Measurements from ENCODE around the gene C1QTNF1. TPM values are rescaled to one million over a fixed set of nuclear protein-coding genes. Genes with fewer than 3 reads are reported as not detected.
A peak's percentile ranks its signal among the peaks of the same experiment; 100 is the strongest.

Gene C1QTNF1, protein sequence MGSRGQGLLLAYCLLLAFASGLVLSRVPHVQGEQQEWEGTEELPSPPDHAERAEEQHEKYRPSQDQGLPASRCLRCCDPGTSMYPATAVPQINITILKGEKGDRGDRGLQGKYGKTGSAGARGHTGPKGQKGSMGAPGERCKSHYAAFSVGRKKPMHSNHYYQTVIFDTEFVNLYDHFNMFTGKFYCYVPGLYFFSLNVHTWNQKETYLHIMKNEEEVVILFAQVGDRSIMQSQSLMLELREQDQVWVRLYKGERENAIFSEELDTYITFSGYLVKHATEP
- 8.7 and 9.4 TPM in 2 replicates for total RNA-seq (ENCODE audit: low replicate concordance)
- long read RNA-seq = 0 reads

DNA sequence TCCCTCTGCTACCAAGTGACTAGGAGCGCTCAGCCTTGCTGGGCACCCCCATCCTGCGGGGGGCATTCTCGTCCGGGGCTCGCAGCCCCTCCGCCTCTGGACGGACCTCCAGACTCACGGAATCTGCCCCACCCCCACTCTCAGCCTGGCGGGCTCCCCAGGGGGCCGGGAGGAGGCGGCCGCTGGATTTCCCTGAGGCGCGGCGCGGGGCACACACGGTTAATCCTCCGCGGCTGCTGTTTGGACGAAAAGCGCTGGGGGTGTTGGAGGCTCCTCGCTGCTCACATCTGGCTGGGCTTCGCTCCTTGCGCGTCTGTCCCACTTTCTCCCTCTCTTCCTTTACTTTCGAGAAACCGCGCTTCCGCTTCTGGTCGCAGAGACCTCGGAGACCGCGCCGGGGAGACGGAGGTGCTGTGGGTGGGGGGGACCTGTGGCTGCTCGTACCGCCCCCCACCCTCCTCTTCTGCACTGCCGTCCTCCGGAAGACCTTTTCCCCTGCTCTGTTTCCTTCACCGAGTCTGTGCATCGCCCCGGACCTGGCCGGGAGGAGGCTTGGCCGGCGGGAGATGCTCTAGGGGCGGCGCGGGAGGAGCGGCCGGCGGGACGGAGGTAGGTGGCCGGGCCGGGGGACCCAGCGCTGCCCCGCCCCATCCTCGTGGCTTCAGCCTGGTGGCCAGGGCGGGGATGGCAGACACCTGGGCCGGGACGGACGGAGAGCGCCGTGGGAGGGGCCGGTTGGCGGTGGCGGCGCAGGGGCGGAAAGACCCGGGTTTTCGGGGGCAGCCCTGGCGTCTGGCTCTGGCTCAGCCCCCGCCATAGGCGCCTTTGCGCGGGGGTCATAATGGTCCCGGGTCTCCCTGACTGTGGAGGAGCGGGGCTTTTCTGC, at the start of gene C1QTNF1:
Gene C1QTNF1 (plus strand): TSS at position 284 of the 886 bp plus-strand sequence. CDS start 19,800 bp downstream, outside the sequence.
- no peak for DNase-seq (ENCODE audit: extremely low spot score, unreplicated experiment)
- Mint-ChIP-seq H3K9me3 (no peaks in the 10 kb centered on the region), H3K4me1 (ENCODE audit: unreplicated experiment) (peaks cover 24% of the 10 kb centered on the region), H3K27me3 (peaks cover 65% of the 10 kb centered on the region), H3K27ac (peak within 1 kb of the TSS; percentile 43), H3K36me3 (no peaks in the 10 kb centered on the region), H3K4me3 (peak within 1 kb of the TSS; percentile 91)
- TF ChIP-seq, protein P1, sequence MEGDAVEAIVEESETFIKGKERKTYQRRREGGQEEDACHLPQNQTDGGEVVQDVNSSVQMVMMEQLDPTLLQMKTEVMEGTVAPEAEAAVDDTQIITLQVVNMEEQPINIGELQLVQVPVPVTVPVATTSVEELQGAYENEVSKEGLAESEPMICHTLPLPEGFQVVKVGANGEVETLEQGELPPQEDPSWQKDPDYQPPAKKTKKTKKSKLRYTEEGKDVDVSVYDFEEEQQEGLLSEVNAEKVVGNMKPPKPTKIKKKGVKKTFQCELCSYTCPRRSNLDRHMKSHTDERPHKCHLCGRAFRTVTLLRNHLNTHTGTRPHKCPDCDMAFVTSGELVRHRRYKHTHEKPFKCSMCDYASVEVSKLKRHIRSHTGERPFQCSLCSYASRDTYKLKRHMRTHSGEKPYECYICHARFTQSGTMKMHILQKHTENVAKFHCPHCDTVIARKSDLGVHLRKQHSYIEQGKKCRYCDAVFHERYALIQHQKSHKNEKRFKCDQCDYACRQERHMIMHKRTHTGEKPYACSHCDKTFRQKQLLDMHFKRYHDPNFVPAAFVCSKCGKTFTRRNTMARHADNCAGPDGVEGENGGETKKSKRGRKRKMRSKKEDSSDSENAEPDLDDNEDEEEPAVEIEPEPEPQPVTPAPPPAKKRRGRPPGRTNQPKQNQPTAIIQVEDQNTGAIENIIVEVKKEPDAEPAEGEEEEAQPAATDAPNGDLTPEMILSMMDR (conservative IDR thresholded peaks at IDR 0.05) = peak; percentile 72

DNA sequence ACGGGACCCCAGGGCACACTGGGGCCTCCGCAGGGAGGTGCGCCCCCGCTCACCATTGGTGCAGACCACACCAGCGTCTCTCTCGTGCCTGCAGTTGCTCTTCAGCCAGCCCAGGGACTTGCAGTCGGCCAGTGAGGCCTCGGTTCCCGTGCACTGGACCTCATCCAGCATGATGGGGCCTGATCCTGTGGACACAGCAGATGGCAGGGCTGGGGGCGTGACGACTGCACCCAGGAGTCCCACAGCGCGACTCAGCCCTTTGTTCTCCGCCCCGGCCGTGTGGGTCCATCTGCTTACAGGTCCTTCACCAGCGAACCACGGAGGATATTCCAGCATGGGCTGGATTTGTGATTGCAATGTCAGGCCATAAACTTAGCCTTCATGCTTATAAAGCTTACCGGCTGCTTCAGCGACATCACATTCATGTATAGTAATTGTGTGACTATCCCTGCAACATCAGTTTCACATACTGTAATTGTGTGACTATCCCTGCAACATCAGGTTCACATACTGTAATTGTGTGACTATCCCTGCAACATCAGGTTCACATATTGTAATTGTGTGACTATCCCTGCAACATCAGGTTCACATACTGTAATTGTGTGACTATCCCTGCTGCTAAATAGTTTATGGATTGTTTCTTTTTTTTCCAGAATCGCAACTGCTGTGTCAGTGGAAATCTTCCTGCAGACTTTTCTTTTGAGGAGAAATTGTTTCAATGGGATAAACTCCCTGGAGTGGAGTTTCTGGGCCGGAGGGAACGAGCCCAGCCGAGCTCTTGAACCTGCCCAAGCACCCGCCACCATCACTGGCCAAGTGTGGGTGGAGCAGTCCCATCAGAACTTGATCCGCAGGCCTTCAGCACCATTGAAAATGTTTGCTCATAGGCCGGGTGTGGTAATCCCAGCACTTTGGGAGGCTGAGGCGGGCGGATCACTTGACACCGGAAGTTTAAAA, 49.1 kb upstream of the C1QTNF1 start:
- DNase-seq (ENCODE audit: extremely low spot score, unreplicated experiment) = no peak
- Mint-ChIP-seq H3K27ac (peak overlapping the region; percentile 98), H3K27me3 (no peaks in the 10 kb centered on the region), H3K9me3 (no peaks in the 10 kb centered on the region), H3K4me1 (ENCODE audit: unreplicated experiment) (peaks cover 29% of the 10 kb centered on the region), H3K36me3 (peaks cover 3% of the 10 kb centered on the region), H3K4me3 (peak overlapping the region; percentile 84)
- TF ChIP-seq, protein P1 (conservative IDR thresholded peaks at IDR 0.05) = no peak

DNA sequence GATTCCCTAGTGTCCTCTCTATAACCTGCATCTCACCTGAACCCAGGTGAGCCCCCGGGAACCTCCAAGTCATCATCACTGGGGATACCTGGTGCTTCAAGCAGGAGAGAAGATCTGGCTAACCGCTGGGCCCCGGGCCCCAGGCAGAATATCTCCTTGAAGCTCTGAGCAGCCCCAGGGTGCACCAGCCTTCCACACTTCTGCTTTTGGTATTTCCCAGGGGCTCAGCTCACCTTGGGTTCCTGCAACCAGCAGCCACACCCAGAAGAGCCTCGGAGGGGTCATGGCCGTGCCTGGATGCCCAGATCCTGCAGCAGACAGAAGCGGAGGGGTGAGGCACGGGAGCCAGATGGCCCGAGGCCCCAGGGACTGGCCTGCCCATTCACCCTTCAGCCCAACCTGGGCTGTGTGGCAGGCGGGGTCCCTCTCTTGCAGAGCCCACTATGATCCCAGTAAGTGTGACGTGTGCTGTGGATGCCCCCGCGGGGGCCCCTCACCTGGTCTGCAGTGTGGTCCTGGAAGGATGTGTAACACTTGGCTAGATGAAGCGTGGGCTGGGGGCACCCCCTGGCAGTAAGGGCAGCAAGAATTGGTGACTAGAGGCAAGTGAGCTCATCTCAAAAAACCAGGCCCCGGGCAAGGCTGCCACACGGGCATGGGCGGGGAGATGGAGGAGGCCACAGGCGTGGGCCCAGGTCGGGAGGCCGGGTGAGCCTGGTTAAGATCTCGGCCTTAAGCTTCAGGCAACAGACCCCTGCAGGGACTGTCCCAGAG, 46.9 kb upstream of the C1QTNF1 start:
- Mint-ChIP-seq H3K27ac (peak overlapping the region; percentile 53), H3K9me3 (no peaks in the 10 kb centered on the region), H3K4me1 (ENCODE audit: unreplicated experiment) (peaks cover 23% of the 10 kb centered on the region), H3K36me3 (no peaks in the 10 kb centered on the region), H3K4me3 (no peak overlapping the region), H3K27me3 (no peaks in the 10 kb centered on the region)
- no peak for DNase-seq (ENCODE audit: extremely low spot score, unreplicated experiment)
- TF ChIP-seq, protein P1 (conservative IDR thresholded peaks at IDR 0.05) = no peak

DNA sequence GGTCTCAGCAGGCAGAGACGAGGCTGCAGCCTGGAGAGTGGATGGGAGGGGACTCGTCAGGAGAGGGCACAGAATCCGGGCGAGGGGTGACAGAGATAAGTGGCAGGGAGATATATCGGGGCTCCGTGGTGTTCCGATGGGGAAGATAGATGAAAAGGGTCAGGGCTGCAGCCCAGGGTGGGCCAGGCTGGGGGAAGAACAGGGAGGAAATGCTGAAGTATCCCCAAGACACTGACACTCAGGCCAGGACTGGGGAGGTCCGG, 46.4 kb upstream of the C1QTNF1 start:
- peaks cover 23% of the 10 kb centered on the region for H3K4me1 Mint-ChIP-seq (ENCODE audit: unreplicated experiment)
- H3K4me3 Mint-ChIP-seq = peak overlapping the region; percentile 34

More for the DNA sequence above, 46.4 kb upstream of the C1QTNF1 start:
- no peaks in the 10 kb centered on the region for H3K36me3 Mint-ChIP-seq
- peak overlapping the region; percentile 53 for H3K27ac Mint-ChIP-seq
- DNase-seq (ENCODE audit: extremely low spot score, unreplicated experiment) = no peak
- TF ChIP-seq, protein P1 (conservative IDR thresholded peaks at IDR 0.05) = no peak
- no peaks in the 10 kb centered on the region for H3K9me3 Mint-ChIP-seq
- H3K27me3 Mint-ChIP-seq = no peaks in the 10 kb centered on the region
